HCT116 (cell line): ENCODE measurements around the gene PPM1F. TPM values are rescaled to one million over a fixed set of nuclear protein-coding genes. Genes with fewer than 3 reads are reported as not detected.

Source experiments
- ATAC-seq: fragments of 200-7000 bp; cut with Tn5 transposase; 2 replicates; pipeline ENCODE4 v1.9.1; 2020; ENCODE audit warnings: mild to moderate bottlenecking, moderate library complexity
- BruUV-seq: library from RNA; stranded (reverse); fragments of 400-500 nt; replicated peaks from 2 replicates; lab custom pipeline; 2021; lab: Mats Ljungman, UMichigan
- CTCF ChIA-PET: fragments of 300-600 bp; sonication (Branson Sonifier 250); formaldehyde crosslinking; loops from one replicate; lab custom pipeline; 2021; ENCODE audit warnings: antibody characterized with exemption; lab: Charles Lee
- POLR2A ChIA-PET: fragments of 300-600, 350-600 bp; sonication (Branson Sonifier 250); formaldehyde crosslinking; loops from one replicate; lab custom pipeline; 2021; ENCODE audit warnings: antibody characterized with exemption; lab: Charles Lee
- RAD21 ChIA-PET, 2 experiments: fragments of 300-600 bp; sonication (Branson Sonifier 250); formaldehyde crosslinking; loops; one replicate each; lab custom pipeline; 2023; ENCODE audit warnings: low total read pairs in 2 of 2; ENCODE audit not compliant: uncharacterized antibody in 2 of 2, unreplicated experiment in 2 of 2, low non-redundant PET in 1 of 2; lab: Charles Lee
- DNase-seq: peaks from one replicate; pipeline ENCODE4 v3.0.0-alpha.2; 2010; ENCODE audit warnings: low read depth, low spot score
- H2AFZ ChIP-seq: fragments of 200-600 bp; shearing (Covaris generic), sonication (generic); 2 replicates; pipeline ENCODE4 v1.6.1; 2017; ENCODE audit warnings: low read depth, mixed run types, mixed read lengths, antibody characterized with exemption, low read length; ENCODE audit not compliant: poor library complexity, severe bottlenecking
- H3K27ac ChIP-seq: 2 replicates; pipeline ENCODE4 v1.5.1; 2012; ENCODE audit warnings: low read depth, low read length
- H3K27me3 ChIP-seq: fragments of 200-600 bp; sonication (generic); 2 replicates; pipeline ENCODE4 v1.6.1; 2016; ENCODE audit warnings: mixed run types, low read length, mixed read lengths; ENCODE audit not compliant: insufficient read depth
- H3K36me3 ChIP-seq, 2 experiments: fragments of 200-500 bp in 1 of 2; fragments of 200-600 bp in 1 of 2; sonication (Bioruptor generic) in 1 of 2; sonication (generic) in 1 of 2; 2 replicates each; pipeline versions ENCODE4 v1.5.1 to v1.6.1; 2014 to 2016; ENCODE audit warnings: low read length in 2 of 2, inconsistent platforms in 1 of 2, mixed read lengths in 1 of 2, mixed run types in 1 of 2; ENCODE audit not compliant: insufficient read depth in 2 of 2, control insufficient read depth in 1 of 2
- H3K4me1 ChIP-seq, 2 experiments: fragments of 200-600 bp in 1 of 2; sonication (generic) in 1 of 2; 2 replicates each; pipeline versions ENCODE4 v1.5.1 to v1.6.1; 2012 to 2017; ENCODE audit warnings: low read length in 2 of 2, inconsistent platforms in 1 of 2, mild to moderate bottlenecking in 1 of 2, mixed read lengths in 1 of 2, mixed run types in 1 of 2, moderate library complexity in 1 of 2; ENCODE audit not compliant: insufficient read depth in 2 of 2, control insufficient read depth in 1 of 2
- H3K4me2 ChIP-seq: fragments of 200-600 bp; sonication (generic); 2 replicates; pipeline ENCODE4 v1.6.1; 2017; ENCODE audit warnings: mixed run types, low read length, mixed read lengths
- H3K4me3 ChIP-seq, 2 experiments: fragments of 200-600 bp in 1 of 2; sonication (generic) in 1 of 2; replicated peaks in 1 of 2; 2 replicates each; pipeline ENCODE4 v1.5.1; 2011 to 2016; ENCODE audit warnings: low read length in 2 of 2, control low read depth in 1 of 2, low read depth in 1 of 2, mild to moderate bottlenecking in 1 of 2, mixed read lengths in 1 of 2, mixed run types in 1 of 2
- H3K79me2 ChIP-seq: fragments of 200-600 bp; sonication (generic); 2 replicates; pipeline ENCODE4 v1.6.1; 2017; ENCODE audit warnings: mild to moderate bottlenecking, mixed run types, low read length, moderate library complexity, mixed read lengths; ENCODE audit not compliant: insufficient read depth
- H3K9ac ChIP-seq: fragments of 200-600 bp; sonication (generic); 2 replicates; pipeline ENCODE4 v1.6.1; 2016; ENCODE audit warnings: low read length, mixed read lengths
- H3K9me2 ChIP-seq: fragments of 200-600 bp; sonication (generic), shearing (Covaris generic); 2 replicates; pipeline ENCODE4 v1.6.1; 2017; ENCODE audit warnings: mixed run types, mild to moderate bottlenecking, moderate library complexity; ENCODE audit not compliant: insufficient read depth
- H3K9me3 ChIP-seq, 2 experiments: fragments of 200-500 bp in 1 of 2; fragments of 200-600 bp in 1 of 2; sonication (Bioruptor generic) in 1 of 2; sonication (generic) in 1 of 2; 2 replicates each; pipeline ENCODE4 v1.6.1; 2014 to 2017; ENCODE audit warnings: low read length in 2 of 2, mixed read lengths in 2 of 2, inconsistent platforms in 1 of 2, low read depth in 1 of 2, mild to moderate bottlenecking in 1 of 2, mixed run types in 1 of 2, moderate library complexity in 1 of 2; ENCODE audit not compliant: control insufficient read depth in 1 of 2, insufficient read depth in 1 of 2
- H4K20me1 ChIP-seq: fragments of 200-600 bp; sonication (generic), shearing (Covaris generic); 2 replicates; pipeline ENCODE4 v1.6.1; 2017; ENCODE audit warnings: mixed run types, mild to moderate bottlenecking, moderate library complexity; ENCODE audit not compliant: insufficient read depth
- CBX3 ChIP-seq: IDR thresholded peaks from 2 replicates; pipeline ENCODE4 v1.6.1; 2012; ENCODE audit warnings: low read depth
- EGR1 ChIP-seq: IDR thresholded peaks from 2 replicates; pipeline ENCODE4 v1.6.1; 2012; ENCODE audit warnings: low read depth
- FOSL1 ChIP-seq: IDR thresholded peaks from 2 replicates; pipeline ENCODE4 v1.6.1; 2012; ENCODE audit warnings: low read depth
- JUND ChIP-seq: IDR thresholded peaks from 2 replicates; pipeline ENCODE4 v1.6.1; 2012
- POLR2A ChIP-seq: IDR thresholded peaks from 2 replicates; pipeline ENCODE4 v1.7.0; 2011; ENCODE audit warnings: borderline replicate concordance; ENCODE audit not compliant: insufficient read depth, insufficient read length; ENCODE audit errors: extremely low read depth
- RAD21 ChIP-seq: IDR thresholded peaks from 2 replicates; pipeline ENCODE4 v1.6.1; 2012; ENCODE audit warnings: low read depth, mild to moderate bottlenecking
- SIN3A ChIP-seq: IDR thresholded peaks from 2 replicates; pipeline ENCODE4 v1.6.1; 2012; ENCODE audit warnings: low read depth
- SP1 ChIP-seq: IDR thresholded peaks from 2 replicates; pipeline ENCODE4 v1.6.1; 2012; ENCODE audit warnings: low read depth
- SRF ChIP-seq: IDR thresholded peaks from 2 replicates; pipeline ENCODE4 v1.6.1; 2012; ENCODE audit warnings: low read depth
- ZNF274 ChIP-seq: fragments of 200-500 bp; sonication (Bioruptor generic); IDR thresholded peaks from 2 replicates; pipeline ENCODE4 v1.6.1; 2014; ENCODE audit warnings: mild to moderate bottlenecking, low read depth, low read length, inconsistent platforms
- intact Hi-C: fragments of 100-400 bp; cut with micrococcal nuclease; formaldehyde crosslinking; loops from 2 replicates; pipeline ENCODE4 v1.10.0; 2022
- total RNA-seq: library from RNA; stranded (reverse); gene quantifications from one replicate; pipeline ENCODE4 v1.2.1, GENCODE V29; 2021; ENCODE audit not compliant: unreplicated experiment
- TF ChIP-seq, protein P1 (sequence below): IDR thresholded peaks from 2 replicates; pipeline ENCODE4 v1.6.1; 2012
- TF ChIP-seq, protein P2 (sequence below): IDR thresholded peaks from 2 replicates; pipeline ENCODE4 v1.6.1; 2011; ENCODE audit warnings: mild to moderate bottlenecking, low read length, moderate library complexity; ENCODE audit not compliant: insufficient replicate concordance; ENCODE audit errors: extremely low read depth
- TF ChIP-seq, protein P3 (sequence below), 3 experiments: fragments of 200-600 bp in 1 of 3; sonication (generic) in 1 of 3; IDR thresholded peaks in 2 of 3; conservative IDR thresholded peaks in 1 of 3; 2 replicates each; pipeline ENCODE4 v1.5.1; 2012 to 2017; ENCODE audit warnings: low read depth in 2 of 3, low read length in 2 of 3, antibody characterized with exemption in 1 of 3, borderline replicate concordance in 1 of 3, control low read depth in 1 of 3, mild to moderate bottlenecking in 1 of 3, mixed read lengths in 1 of 3, mixed run types in 1 of 3, moderate library complexity in 1 of 3; ENCODE audit not compliant: insufficient read depth in 1 of 3

The PPM1F gene
- total RNA-seq, 1 experiment from 2014 or later: 27.3 TPM

DNA sequence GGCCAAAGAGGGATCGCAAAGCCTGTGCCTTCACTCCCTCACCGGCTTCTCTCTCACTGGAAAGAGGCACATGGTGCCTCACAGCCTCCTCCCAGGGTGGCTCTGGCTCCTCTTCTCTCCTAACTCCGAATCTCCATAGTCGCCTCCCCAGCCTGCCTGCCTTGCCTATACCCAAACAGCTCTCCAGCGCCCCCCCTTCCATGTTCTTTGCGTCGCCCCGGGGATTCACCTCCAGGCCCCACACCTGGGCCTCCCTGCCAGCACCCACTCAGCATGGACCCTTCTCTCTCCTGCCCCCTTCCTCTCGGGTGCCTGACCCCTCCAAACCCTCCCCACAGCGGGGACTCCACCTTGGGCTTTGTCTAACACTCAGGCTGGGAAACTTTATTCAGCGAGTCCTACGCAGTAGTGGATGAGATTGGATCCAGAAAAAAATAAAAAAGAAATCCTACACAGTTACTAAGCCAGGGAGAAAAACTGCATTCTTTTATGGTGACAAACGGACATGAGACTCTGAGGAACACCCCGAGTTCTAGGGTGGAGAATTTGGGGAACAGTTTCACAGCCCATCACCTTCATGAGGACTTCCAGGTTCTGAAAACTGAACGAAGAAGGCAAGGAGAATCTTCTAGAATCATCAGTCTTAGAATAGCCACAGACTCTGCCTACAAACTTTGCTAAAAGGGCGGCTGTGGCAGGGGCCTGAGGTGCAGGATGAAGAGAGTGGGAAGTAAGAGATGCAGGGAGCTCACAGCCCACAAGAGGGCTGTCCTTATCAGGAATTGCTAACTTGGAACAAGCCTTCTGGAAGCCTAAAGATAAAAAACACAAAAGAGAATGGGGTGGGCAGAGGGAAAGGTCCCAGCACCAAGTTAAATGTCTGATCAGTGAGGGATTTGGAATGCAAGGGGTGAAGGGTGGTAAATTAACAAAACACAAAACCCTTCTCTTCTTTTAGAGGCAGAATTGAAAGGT lies 5.3 kb downstream of the PPM1F start:
- Histone ChIP-seq H3K27me3 (no peaks in the 10 kb centered on the region), H3K9me2 (no peaks in the 10 kb centered on the region), H2AFZ (no peak overlapping the region), H3K27ac (no peak overlapping the region), H3K4me1 (peaks cover 14 to 37% of the 10 kb centered on the region in 2 experiments)
- ChIA-PET POLR2A (no interaction called here), CTCF (interaction anchor here (0.8 to 2.0 kb wide), 2 partner anchors 9 to 25 kb away, joined by 3 to 18 read pairs; no protein-coding TSS in a partner anchor)
- no peak for TF ChIP-seq ZNF274
- no peak for TF ChIP-seq POLR2A
- TF ChIP-seq, protein P1, sequence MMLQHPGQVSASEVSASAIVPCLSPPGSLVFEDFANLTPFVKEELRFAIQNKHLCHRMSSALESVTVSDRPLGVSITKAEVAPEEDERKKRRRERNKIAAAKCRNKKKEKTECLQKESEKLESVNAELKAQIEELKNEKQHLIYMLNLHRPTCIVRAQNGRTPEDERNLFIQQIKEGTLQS: no peak
- TF ChIP-seq SIN3A: no peak
- TF ChIP-seq, protein P2, sequence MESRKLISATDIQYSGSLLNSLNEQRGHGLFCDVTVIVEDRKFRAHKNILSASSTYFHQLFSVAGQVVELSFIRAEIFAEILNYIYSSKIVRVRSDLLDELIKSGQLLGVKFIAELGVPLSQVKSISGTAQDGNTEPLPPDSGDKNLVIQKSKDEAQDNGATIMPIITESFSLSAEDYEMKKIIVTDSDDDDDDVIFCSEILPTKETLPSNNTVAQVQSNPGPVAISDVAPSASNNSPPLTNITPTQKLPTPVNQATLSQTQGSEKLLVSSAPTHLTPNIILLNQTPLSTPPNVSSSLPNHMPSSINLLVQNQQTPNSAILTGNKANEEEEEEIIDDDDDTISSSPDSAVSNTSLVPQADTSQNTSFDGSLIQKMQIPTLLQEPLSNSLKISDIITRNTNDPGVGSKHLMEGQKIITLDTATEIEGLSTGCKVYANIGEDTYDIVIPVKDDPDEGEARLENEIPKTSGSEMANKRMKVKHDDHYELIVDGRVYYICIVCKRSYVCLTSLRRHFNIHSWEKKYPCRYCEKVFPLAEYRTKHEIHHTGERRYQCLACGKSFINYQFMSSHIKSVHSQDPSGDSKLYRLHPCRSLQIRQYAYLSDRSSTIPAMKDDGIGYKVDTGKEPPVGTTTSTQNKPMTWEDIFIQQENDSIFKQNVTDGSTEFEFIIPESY: no peak
- TF ChIP-seq EGR1: no peak
- no peak for TF ChIP-seq SRF
- TF ChIP-seq JUND: no peak
- no peak for TF ChIP-seq FOSL1
- peak; percentile 25; the same call in 1 of the 2 replicates for TF ChIP-seq RAD21
- TF ChIP-seq, protein P3, sequence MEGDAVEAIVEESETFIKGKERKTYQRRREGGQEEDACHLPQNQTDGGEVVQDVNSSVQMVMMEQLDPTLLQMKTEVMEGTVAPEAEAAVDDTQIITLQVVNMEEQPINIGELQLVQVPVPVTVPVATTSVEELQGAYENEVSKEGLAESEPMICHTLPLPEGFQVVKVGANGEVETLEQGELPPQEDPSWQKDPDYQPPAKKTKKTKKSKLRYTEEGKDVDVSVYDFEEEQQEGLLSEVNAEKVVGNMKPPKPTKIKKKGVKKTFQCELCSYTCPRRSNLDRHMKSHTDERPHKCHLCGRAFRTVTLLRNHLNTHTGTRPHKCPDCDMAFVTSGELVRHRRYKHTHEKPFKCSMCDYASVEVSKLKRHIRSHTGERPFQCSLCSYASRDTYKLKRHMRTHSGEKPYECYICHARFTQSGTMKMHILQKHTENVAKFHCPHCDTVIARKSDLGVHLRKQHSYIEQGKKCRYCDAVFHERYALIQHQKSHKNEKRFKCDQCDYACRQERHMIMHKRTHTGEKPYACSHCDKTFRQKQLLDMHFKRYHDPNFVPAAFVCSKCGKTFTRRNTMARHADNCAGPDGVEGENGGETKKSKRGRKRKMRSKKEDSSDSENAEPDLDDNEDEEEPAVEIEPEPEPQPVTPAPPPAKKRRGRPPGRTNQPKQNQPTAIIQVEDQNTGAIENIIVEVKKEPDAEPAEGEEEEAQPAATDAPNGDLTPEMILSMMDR (IDR thresholded peaks at IDR 0.05 in 2 of 3, conservative IDR thresholded peaks at IDR 0.05 in 1 of 3; ENCODE audit: borderline replicate concordance in 1 of 3, insufficient read depth in 1 of 3, low read depth in 2 of 3, low read length in 2 of 3): peak; percentile 2 to 33 (median 27); a peak in 3 of 6 replicates
- no peak for TF ChIP-seq CBX3
- TF ChIP-seq SP1: no peak
- TF ChIP-seq, all 23 proteins: peak for 2
- H3K79me2 ChIP-seq: peaks cover 24% of the 10 kb centered on the region; the same call in 1 of the 2 replicates
- H3K9me3 ChIP-seq: no peaks in the 10 kb centered on the region
- intact Hi-C loops: no loop called here
- no peak overlapping the region for H3K4me3 ChIP-seq
- BruUV-seq: no TSS peak
- no peaks in the 10 kb centered on the region for H4K20me1 ChIP-seq
- DNase-seq (no peak), ATAC-seq (peak; percentile 60)
- no peak overlapping the region for H3K9ac ChIP-seq
- H3K36me3 ChIP-seq: peaks cover 6 to 18% of the 10 kb centered on the region in 2 experiments; a peak in 3 of 4 replicates
- no peak overlapping the region for H3K4me2 ChIP-seq
- RAD21 ChIA-PET: no interaction called here
